A375 (cell line): ENCODE data around the gene ZBED5. TPM values are rescaled to one million over a fixed set of nuclear protein-coding genes. Genes with fewer than 3 reads are reported as not detected.

Experiments
- total RNA-seq: library from RNA; depleted of rRNA; stranded (reverse); fragments of >200 nt; shearing (Covaris generic); gene quantifications from 2 replicates; pipeline ENCODE4 v1.2.3, GENCODE V29; 2014; rRNA removed

The ZBED5 gene
- 16.8 and 21.9 TPM in 2 replicates for total RNA-seq

GRCh38 chr11:10857709-10858438 is at the start of gene ZBED5:
Gene ZBED5, minus strand, starts transcription at chr11:10858053. Its CDS starts 3,108 bp downstream, at chr11:10854945.

DNA sequence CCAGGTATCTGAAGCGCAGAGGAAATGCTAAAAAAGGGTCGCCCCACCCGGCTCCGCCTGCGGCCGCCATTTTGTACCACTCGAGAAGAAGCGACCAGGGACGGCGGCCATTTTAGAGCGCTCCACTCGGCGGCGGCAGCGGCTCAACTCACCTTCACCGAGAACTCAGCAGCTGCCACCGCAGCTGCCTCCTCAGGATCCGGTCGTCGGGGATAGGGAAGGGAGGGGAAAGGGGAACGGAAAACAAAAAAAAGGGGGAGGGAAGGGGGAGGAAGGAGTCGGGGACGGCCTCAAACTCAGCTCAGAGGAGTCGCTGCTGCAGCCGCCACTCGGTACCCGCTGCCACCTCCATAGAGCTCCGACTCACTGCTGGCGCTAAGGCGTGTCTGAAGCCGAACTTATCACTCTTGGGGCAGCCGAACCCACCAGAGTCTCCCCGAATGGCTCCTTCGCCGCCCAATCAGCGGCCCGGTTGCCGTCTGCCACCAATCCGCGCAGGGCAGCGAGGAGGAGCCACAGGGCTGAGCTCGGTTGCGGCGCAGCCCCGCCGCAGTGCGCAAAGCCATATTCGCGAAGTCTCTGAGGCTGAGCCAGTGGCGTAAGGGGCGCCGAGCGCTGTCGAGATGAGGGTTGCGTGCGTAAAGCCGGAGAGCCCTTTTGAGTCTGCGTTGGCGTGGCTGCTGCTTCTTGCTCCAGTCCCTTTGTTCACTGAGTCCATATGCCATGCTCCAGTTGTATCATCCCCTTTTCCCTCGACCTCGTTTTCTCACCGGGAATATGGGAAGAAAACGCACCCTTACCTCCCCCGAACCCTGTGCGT is 49.1 kb downstream of the ZBED5 start, which contains the start of gene EIF4G2:
Gene EIF4G2 (minus strand): TSS at position 374 of the 820 bp plus-strand sequence.

Other genes with a start within 250 kb of the ZBED5 start
- gene IRAG1, start 164.3 kb downstream of the ZBED5 start, total RNA-seq: 0.08 and 0.19 TPM in 2 replicates
- 12.1 and 20.7 TPM in 2 replicates for gene CTR9, start 106.8 kb downstream of the ZBED5 start, total RNA-seq
- 370 and 372 TPM in 2 replicates for gene EIF4G2, start 49.1 kb downstream of the ZBED5 start, total RNA-seq